K562 (cell line): Measurements from ENCODE around the gene ZBTB20. TPM values are rescaled to one million over a fixed set of nuclear protein-coding genes. Genes with fewer than 3 reads are reported as not detected.

Experiments used
- ATAC-seq: fragments of 200-7000 bp; cut with Tn5 transposase; 3 replicates; pipeline ENCODE4 v1.9.1; 2020; ENCODE audit warnings: moderate library complexity
- BruUV-seq: library from RNA; stranded (reverse); fragments of 400-500 nt; replicated peaks from 2 replicates; lab custom pipeline; 2021; lab: Mats Ljungman, UMichigan
- CTCF ChIA-PET: fragments of 300-600 bp; formaldehyde crosslinking; extraction: SDS; loops from one replicate; lab custom pipeline; 2021; ENCODE audit warnings: low intra/inter-chr PET ratio; lab: Yijun Ruan, JAX
- POLR2A ChIA-PET: fragments of 300-600, 350-650 bp; sonication (Branson Sonifier 250); formaldehyde crosslinking; extraction: SDS; loops from one replicate; lab custom pipeline; 2021; ENCODE audit warnings: antibody characterized with exemption, inconsistent platforms; lab: Yijun Ruan, JAX
- DNase-seq, 4 experiments: peaks; one replicate each; pipeline versions ENCODE4 v3.0.0 to v3.0.0-alpha.2; 2011 to 2018; ENCODE audit warnings: low spot score in 3 of 4, mixed read lengths in 3 of 4; ENCODE audit errors: extremely low read depth in 1 of 4
- FAIRE-seq: peaks from 2 replicates; lab custom pipeline; 2011; peaks lifted over from hg19 to GRCh38; lab: Jason Lieb, UNC
- H2AFZ ChIP-seq: 2 replicates; pipeline ENCODE4 v1.6.0; 2011; ENCODE audit warnings: low read depth, low read length, control low read depth, inconsistent platforms
- H3K27ac ChIP-seq: fragments of 200-600 bp; 3 replicates; pipeline ENCODE4 v1.8.0; 2011; ENCODE audit warnings: low read depth, mild to moderate bottlenecking, control low read depth, inconsistent platforms, low read length, moderate library complexity, mixed read lengths; ENCODE audit errors: extremely low read depth
- H3K27me3 ChIP-seq, 2 experiments: fragments of 300-600 bp in 1 of 2; 2 replicates in 1 of 2; 3 replicates in 1 of 2; pipeline versions ENCODE4 v1.6.0 to v1.8.0; 2011; ENCODE audit warnings: inconsistent platforms in 2 of 2, low read length in 2 of 2, mild to moderate bottlenecking in 1 of 2, mixed read lengths in 1 of 2, moderate library complexity in 1 of 2; ENCODE audit not compliant: control insufficient read depth in 2 of 2, insufficient read depth in 2 of 2
- H3K36me3 ChIP-seq: fragments of 300-600 bp; 3 replicates; pipeline ENCODE4 v1.8.0; 2011; ENCODE audit warnings: mild to moderate bottlenecking, low read length, inconsistent platforms; ENCODE audit not compliant: control insufficient read depth, insufficient read depth
- H3K4me1 ChIP-seq, 2 experiments: fragments of 200-600 bp in 1 of 2; replicated peaks in 1 of 2; 2 replicates in 1 of 2; 3 replicates in 1 of 2; pipeline versions ENCODE4 v1.5.1 to v1.8.0; 2011; ENCODE audit warnings: inconsistent platforms in 2 of 2, low read length in 2 of 2, mild to moderate bottlenecking in 1 of 2, mixed read lengths in 1 of 2, moderate library complexity in 1 of 2; ENCODE audit not compliant: control insufficient read depth in 2 of 2, insufficient read depth in 2 of 2
- H3K4me2 ChIP-seq: 2 replicates; pipeline ENCODE4 v1.6.1; 2011; ENCODE audit warnings: low read length, control low read depth, inconsistent platforms, mixed read lengths; ENCODE audit not compliant: insufficient read depth
- H3K4me3 ChIP-seq: fragments of 200-600 bp; sonication (generic), shearing (Covaris generic); 2 replicates; pipeline ENCODE4 v1.5.1; 2016; ENCODE audit warnings: control low read depth, inconsistent platforms
- H3K79me2 ChIP-seq: fragments of 200-600 bp; 3 replicates; pipeline ENCODE4 v1.8.0; 2011; ENCODE audit warnings: low read length, inconsistent platforms; ENCODE audit not compliant: control insufficient read depth, insufficient read depth
- H3K9ac ChIP-seq, 2 experiments: 2 replicates each; pipeline versions ENCODE4 v1.6.0 to v1.6.1; 2011; ENCODE audit warnings: low read depth in 2 of 2, low read length in 2 of 2, control low read depth in 1 of 2, inconsistent platforms in 1 of 2, mild to moderate bottlenecking in 1 of 2, mixed read lengths in 1 of 2; ENCODE audit not compliant: insufficient read depth in 1 of 2
- H3K9me1 ChIP-seq: one replicate; pipeline ENCODE4 v1.6.0; 2011; ENCODE audit warnings: inconsistent platforms, mild to moderate bottlenecking, low read length, moderate library complexity; ENCODE audit not compliant: control insufficient read depth, insufficient read depth
- H3K9me3 ChIP-seq: replicated peaks from 2 replicates; pipeline ENCODE4 v1.5.1; 2011; ENCODE audit warnings: low read depth, low read length, inconsistent platforms; ENCODE audit not compliant: control insufficient read depth, insufficient read depth
- H4K20me1 ChIP-seq: replicated peaks from 2 replicates; pipeline ENCODE4 v1.6.1; 2011; ENCODE audit warnings: low read length, inconsistent platforms, mixed read lengths; ENCODE audit not compliant: control insufficient read depth, insufficient read depth
- AFF4 ChIP-seq: sonication (generic); formaldehyde crosslinking; IDR thresholded peaks from 2 replicates; pipeline ENCODE4 v1.8.0; 2023; ENCODE audit warnings: mild to moderate bottlenecking, missing genetic modification reagents
- DLX4 ChIP-seq: fragments of 250-450 bp; sonication (Bioruptor Pico); IDR thresholded peaks from 2 replicates; pipeline ENCODE4 v1.6.1; 2021; ENCODE audit warnings: mild to moderate bottlenecking
- ETV5 ChIP-seq: sonication (generic); formaldehyde crosslinking; IDR thresholded peaks from 2 replicates; pipeline ENCODE4 v1.4.0; 2020; ENCODE audit warnings: low read depth, mild to moderate bottlenecking, missing genetic modification reagents
- MECOM ChIP-seq: fragments of 250-450 bp; sonication (Bioruptor Pico); IDR thresholded peaks from 2 replicates; pipeline ENCODE4 v1.8.0; 2022; ENCODE audit warnings: inconsistent platforms
- MXI1 ChIP-seq: IDR thresholded peaks from 2 replicates; pipeline ENCODE4 v1.6.1; 2011; ENCODE audit warnings: low read depth, mild to moderate bottlenecking, improper control_type of control experiment, low read length
- NFE2L1 ChIP-seq: fragments of 450-650 bp; IDR thresholded peaks from 2 replicates; pipeline ENCODE4 v1.6.1; 2016; ENCODE audit warnings: missing genetic modification characterization, low read depth, mild to moderate bottlenecking, missing compliant biosample characterization, moderate library complexity, borderline replicate concordance
- STAG1 ChIP-seq: sonication (generic); formaldehyde crosslinking; IDR thresholded peaks from 2 replicates; pipeline ENCODE4 v1.5.0; 2020; ENCODE audit warnings: missing genetic modification reagents, borderline replicate concordance
- ZKSCAN3 ChIP-seq: fragments of 250-450 bp; sonication (Bioruptor Pico); IDR thresholded peaks from 2 replicates; pipeline ENCODE4 v1.4.0; 2020
- ZNF175 ChIP-seq: fragments of 200-800 bp; sonication (Bioruptor generic); IDR thresholded peaks from 2 replicates; pipeline ENCODE4 v1.6.1; 2016; ENCODE audit warnings: low read depth, mild to moderate bottlenecking, missing genetic modification characterization, missing compliant biosample characterization
- ZNF436 ChIP-seq: fragments of 250-450, 450-650 bp; sonication (Bioruptor Pico); formaldehyde crosslinking; IDR thresholded peaks from 2 replicates; pipeline ENCODE4 v1.7.0; 2020; ENCODE audit warnings: mild to moderate bottlenecking
- ZNF830 ChIP-seq: fragments of 250-450 bp; sonication (Bioruptor Pico); IDR thresholded peaks from 2 replicates; pipeline ENCODE4 v1.5.0; 2021; ENCODE audit warnings: mild to moderate bottlenecking
- WGBS: fragments of 100-300 bp; shearing (Covaris generic); methylation state at CpG from one replicate; pipeline ENCODE4 v1.1.6; 2016; ENCODE audit warnings: low coverage, mixed read lengths; ENCODE audit not compliant: insufficient coverage; ENCODE audit errors: missing lambda C conversion rate; 5-methylcytosine and 5-hydroxymethylcytosine counted together
- in situ Hi-C: fragments of 300-500 bp; cut with MboI; formaldehyde crosslinking; loops from 4 replicates; pipeline ENCODE4 v1.15.0; 2018; ENCODE audit warnings: inconsistent platforms, mixed read lengths
- intact Hi-C: fragments of 100-400 bp; cut with micrococcal nuclease; formaldehyde crosslinking; loops from 2 replicates; pipeline ENCODE4 v1.14.2; 2022
- polyA plus RNA-seq, 8 experiments: library from polyadenylated mRNA; depleted of rRNA in 4 of 8; stranded (reverse) in 5 of 8; unstranded in 3 of 8; fragments of >200 nt; fragmentation: Nextera tagmentation in 2 of 8; fragmentation: Illumina TruSeq in 1 of 8; extraction: Ambion mirVana in 2 of 8; extraction: Trizol in 1 of 8; gene quantifications; 2 replicates each; pipeline versions ENCODE4 v1.2.1 to v1.2.3, GENCODE V29; 2011 to 2014; ENCODE audit warnings: inconsistent platforms in 1 of 8, missing spikeins in 1 of 8
- total RNA-seq, 7 experiments: library from RNA; depleted of rRNA in 6 of 7; stranded (reverse); fragments of >200 nt in 6 of 7; fragmentation: Illumina TruSeq in 2 of 7; extraction: Trizol in 2 of 7; gene quantifications; 2 replicates each; pipeline versions ENCODE4 v1.2.1 to v1.2.3, GENCODE V29; 2011 to 2021; ENCODE audit warnings: low replicate concordance in 1 of 7

The ZBTB20 gene
- total and polyA plus RNA-seq, 9 of the 15 experiments (the other 6 are each of a cell fraction or from before 2014, with no cell fraction given) = 0.17 to 1.7 (median 0.45) TPM

- ChIA-PET CTCF (no interaction called here), POLR2A (no interaction called here)
- no peak for ATAC-seq
- no peak overlapping the region for H2AFZ ChIP-seq
- H3K4me3 ChIP-seq = no peak overlapping the region
- H3K4me2 ChIP-seq = no peak overlapping the region
- no peaks in the 10 kb centered on the region for H4K20me1 ChIP-seq
- no peak overlapping the region for H3K27ac ChIP-seq
- no peak for DNase-seq
- H3K9me3 ChIP-seq = no peaks in the 10 kb centered on the region
- no peak overlapping the region for H3K9ac ChIP-seq
- no peak for FAIRE-seq
- BruUV-seq = no TSS peak
- in situ Hi-C loops = no loop called here
- WGBS = 31% methylated on average over 3 of the region's 3 CpGs
- no peaks in the 10 kb centered on the region for H3K27me3 ChIP-seq
- intact Hi-C loops = no loop called here
- no peaks in the 10 kb centered on the region for H3K36me3 ChIP-seq
- no peaks in the 10 kb centered on the region for H3K79me2 ChIP-seq
- no peaks in the 10 kb centered on the region for H3K4me1 ChIP-seq
- H3K9me1 ChIP-seq = no peaks in the 10 kb centered on the region
- TF ChIP-seq STAG1 (CRISPR knock-in tag) (no peak), ZNF830 (no peak), ZNF436 (CRISPR knock-in tag) (no peak), AFF4 (CRISPR knock-in tag) (no peak), MXI1 (no peak), ZNF175 (CRISPR knock-in tag) (no peak), DLX4 (no peak), NFE2L1 (tag) (no peak), ETV5 (CRISPR knock-in tag) (no peak), MECOM (CRISPR knock-in tag) (no peak), ZKSCAN3 (CRISPR knock-in tag) (no peak)
Observed at GRCh38 chr3:114634635-114635034, 512.5 kb downstream of the ZBTB20 start.
